Gastrocnemius medialis (tissue), 4 donors: ENCODE data around the gene ADCY7. TPM values are rescaled to one million over a fixed set of nuclear protein-coding genes. Genes with fewer than 3 reads are reported as not detected.

Experiments used
- ATAC-seq, 2 donors: fragments of 150-250 bp; one replicate each; pipeline ENCODE4 v1.9.1; 2016
- DNase-seq, 2 donors: peaks; one replicate each; pipeline ENCODE4 v3.0.0-alpha.2; 2019
- H3K27ac ChIP-seq, 4 donors: fragments of 200-600 bp; sonication (generic); 1 replicate in 1 of 4; 2 replicates in 3 of 4; pipeline ENCODE4 v1.5.1; 2016 to 2018; ENCODE audit warnings: mild to moderate bottlenecking in 2 of 4, moderate library complexity in 1 of 4
- H3K27me3 ChIP-seq, 3 donors: fragments of 200-600 bp; sonication (generic) in 2 of 3; 1 replicate in 1 of 3; 2 replicates in 2 of 3; pipeline versions ENCODE4 v1.5.1 to v1.6.0; 2016 to 2019; ENCODE audit warnings: mild to moderate bottlenecking in 1 of 3, moderate library complexity in 1 of 3
- H3K36me3 ChIP-seq, 2 donors: fragments of 200-600 bp; sonication (generic) in 1 of 2; one replicate each; pipeline ENCODE4 v1.5.1; 2017 to 2018
- H3K4me1 ChIP-seq, 2 donors: fragments of 200-600 bp; sonication (generic) in 1 of 2; one replicate each; pipeline ENCODE4 v1.5.1; 2016 to 2017; ENCODE audit warnings: mild to moderate bottlenecking in 2 of 2
- H3K4me3 ChIP-seq, 4 donors: fragments of 200-600 bp; sonication (generic) in 3 of 4; 1 replicate in 1 of 4; 2 replicates in 3 of 4; pipeline ENCODE4 v1.5.1; 2016 to 2019; ENCODE audit warnings: mild to moderate bottlenecking in 2 of 4
- H3K9me3 ChIP-seq, 3 donors: fragments of 200-600 bp; sonication (generic) in 2 of 3; 1 replicate in 1 of 3; 2 replicates in 2 of 3; pipeline ENCODE4 v1.5.1; 2016 to 2019
- POLR2A ChIP-seq, 2 donors: fragments of 450-650 bp; IDR thresholded peaks; one replicate each; pipeline ENCODE4 v1.6.1; 2017; ENCODE audit warnings: antibody characterized with exemption in 2 of 2, mild to moderate bottlenecking in 2 of 2, moderate library complexity in 2 of 2
- in situ Hi-C, 4 donors: fragments of 200-750 bp; cut with MboI; loops; one replicate each; pipeline versions ENCODE4 v1.15.0 to v1.8.0; 2017; ENCODE audit warnings: low sequenced_read_pairs in 4 of 4
- intact Hi-C: fragments of 100-400 bp; cut with DNase I; formaldehyde crosslinking; loops from one replicate; pipeline ENCODE4 v1.15.1; 2023; ENCODE audit warnings: low total_unique reads
- total RNA-seq, 4 donors: library from RNA; depleted of rRNA; stranded (reverse); fragments of >200 nt; gene quantifications; one replicate each; pipeline versions ENCODE4 v1.1.0 to v1.2.3, GENCODE V29; 2016
- TF ChIP-seq, protein P1 (sequence below), 5 experiments: fragments of 450-650 bp in 3 of 5; fragments of 200-600 bp in 2 of 5; sonication (generic) in 2 of 5; IDR thresholded peaks in 4 of 5; conservative IDR thresholded peaks in 1 of 5; 1 replicate in 4 of 5; 2 replicates in 1 of 5; pipeline ENCODE4 v1.5.1; 2016 to 2019; ENCODE audit warnings: antibody characterized with exemption in 5 of 5, mild to moderate bottlenecking in 3 of 5, moderate library complexity in 3 of 5

ADCY7 gene
- 1 to 10 TPM in 3 of 4 donors, under 1 TPM in 1; 0.90 to 7.3 (median 2.6) TPM for total RNA-seq

GRCh38 chr16:50266337-50267091 is at the start of gene ADCY7:
Gene ADCY7, plus strand, starts transcription at chr16:50266551. Its CDS starts 21,629 bp downstream, at chr16:50288180.
- H3K27me3 ChIP-seq = no peaks in the 10 kb centered on the region
- intact Hi-C loops = no loop called here
- peak; percentile 22 to 41 for DNase-seq
- peak in 1 of 2 donors; percentile 78 for ATAC-seq
- peak within 1 kb of the TSS in 3 of 4 donors; percentile 31 to 47 (median 44) for H3K27ac ChIP-seq
- in situ Hi-C loops = no loop called here
- peak within 1 kb of the TSS in 3 of 4 donors; percentile 13 to 33 (median 21) for H3K4me3 ChIP-seq
- H3K9me3 ChIP-seq = no peaks in the 10 kb centered on the region
- peaks cover 0 to 3% of the 10 kb centered on the region in 2 donors for H3K4me1 ChIP-seq
- TF ChIP-seq, protein P1, sequence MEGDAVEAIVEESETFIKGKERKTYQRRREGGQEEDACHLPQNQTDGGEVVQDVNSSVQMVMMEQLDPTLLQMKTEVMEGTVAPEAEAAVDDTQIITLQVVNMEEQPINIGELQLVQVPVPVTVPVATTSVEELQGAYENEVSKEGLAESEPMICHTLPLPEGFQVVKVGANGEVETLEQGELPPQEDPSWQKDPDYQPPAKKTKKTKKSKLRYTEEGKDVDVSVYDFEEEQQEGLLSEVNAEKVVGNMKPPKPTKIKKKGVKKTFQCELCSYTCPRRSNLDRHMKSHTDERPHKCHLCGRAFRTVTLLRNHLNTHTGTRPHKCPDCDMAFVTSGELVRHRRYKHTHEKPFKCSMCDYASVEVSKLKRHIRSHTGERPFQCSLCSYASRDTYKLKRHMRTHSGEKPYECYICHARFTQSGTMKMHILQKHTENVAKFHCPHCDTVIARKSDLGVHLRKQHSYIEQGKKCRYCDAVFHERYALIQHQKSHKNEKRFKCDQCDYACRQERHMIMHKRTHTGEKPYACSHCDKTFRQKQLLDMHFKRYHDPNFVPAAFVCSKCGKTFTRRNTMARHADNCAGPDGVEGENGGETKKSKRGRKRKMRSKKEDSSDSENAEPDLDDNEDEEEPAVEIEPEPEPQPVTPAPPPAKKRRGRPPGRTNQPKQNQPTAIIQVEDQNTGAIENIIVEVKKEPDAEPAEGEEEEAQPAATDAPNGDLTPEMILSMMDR (IDR thresholded peaks at IDR 0.05 in 4 of 5, conservative IDR thresholded peaks at IDR 0.05 in 1 of 5) = no peak
- TF ChIP-seq POLR2A (IDR thresholded peaks at IDR 0.05) = no peak
- H3K36me3 ChIP-seq = no peaks in the 10 kb centered on the region

GRCh38 chr16:50219402-50219975 is 46.9 kb upstream of the ADCY7 start:
- peaks cover 0 to 34% of the 10 kb centered on the region in 2 donors for H3K36me3 ChIP-seq
- no peaks in the 10 kb centered on the region for H3K27me3 ChIP-seq
- no peak overlapping the region for H3K27ac ChIP-seq
- no peak overlapping the region for H3K4me3 ChIP-seq
- in situ Hi-C loops (loop anchor here (10.0 to 25.0 kb wide), 4 partner anchors 135 to 445 kb away; partner anchors contain the start of gene BRD7 (in 1 of the 4)), intact Hi-C loops (loop anchor here (10.0 kb wide), 1 partner anchor 585 kb away; no protein-coding TSS in a partner anchor)
- no peak for DNase-seq
- H3K4me1 ChIP-seq = no peaks in the 10 kb centered on the region
- ATAC-seq = no peak
- TF ChIP-seq, protein P1 (IDR thresholded peaks at IDR 0.05 in 4 of 5, conservative IDR thresholded peaks at IDR 0.05 in 1 of 5) = no peak
- TF ChIP-seq POLR2A (IDR thresholded peaks at IDR 0.05) = no peak
- H3K9me3 ChIP-seq = no peaks in the 10 kb centered on the region

DNA sequence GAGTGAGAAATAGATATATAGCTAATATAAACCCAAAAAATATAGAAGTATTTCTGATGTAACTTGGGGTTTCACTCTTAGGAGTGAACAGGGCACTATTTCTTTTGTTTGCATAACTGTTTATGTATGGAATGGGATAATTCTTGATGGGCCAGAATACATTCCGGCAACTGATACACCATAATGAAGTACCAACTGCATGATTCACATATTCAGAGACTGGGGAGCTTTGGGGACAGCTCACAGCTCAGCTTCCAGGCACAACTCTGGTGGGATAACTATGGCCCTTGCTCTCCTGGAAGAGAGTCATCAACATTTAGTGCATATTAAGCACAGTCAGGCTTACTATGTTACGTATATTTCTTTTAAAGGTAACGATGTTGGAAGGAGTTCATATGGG is 42.1 kb upstream of the ADCY7 start:
- DNase-seq (no peak), ATAC-seq (no peak)
- in situ Hi-C loops = loop anchor here in 2 of 4 donors (25.0 kb wide), 2 partner anchors 138 to 438 kb away; partner anchors contain the start of gene BRD7 (in 1 of the 2)
- H3K27ac ChIP-seq = no peak overlapping the region
- no peaks in the 10 kb centered on the region for H3K9me3 ChIP-seq
- TF ChIP-seq, protein P1 (IDR thresholded peaks at IDR 0.05 in 4 of 5, conservative IDR thresholded peaks at IDR 0.05 in 1 of 5) = no peak
- H3K36me3 ChIP-seq = peaks cover 0 to 36% of the 10 kb centered on the region in 2 donors
- H3K27me3 ChIP-seq = no peaks in the 10 kb centered on the region
- H3K4me1 ChIP-seq = no peaks in the 10 kb centered on the region
- H3K4me3 ChIP-seq = no peak overlapping the region
- intact Hi-C loops = no loop called here

GRCh38 chr16:50227120-50227519 is 39.2 kb upstream of the ADCY7 start:
- no peaks in the 10 kb centered on the region for H3K9me3 ChIP-seq
- TF ChIP-seq POLR2A (IDR thresholded peaks at IDR 0.05) = no peak
- TF ChIP-seq, protein P1 (IDR thresholded peaks at IDR 0.05 in 4 of 5, conservative IDR thresholded peaks at IDR 0.05 in 1 of 5) = no peak
- H3K4me1 ChIP-seq = no peaks in the 10 kb centered on the region
- H3K36me3 ChIP-seq = peaks cover 0 to 35% of the 10 kb centered on the region in 2 donors
- in situ Hi-C loops (no loop called here), intact Hi-C loops (no loop called here)
- DNase-seq = no peak
- H3K27ac ChIP-seq = no peak overlapping the region
- H3K27me3 ChIP-seq = no peaks in the 10 kb centered on the region
- no peak overlapping the region for H3K4me3 ChIP-seq
- ATAC-seq = no peak
